GM10266 (cell line): ENCODE measurements around the gene SOS1.

Source experiments
- DNase-seq: peaks from one replicate; pipeline ENCODE4 v3.0.0; 2012; ENCODE audit errors: extremely low spot score
- CTCF ChIP-seq: IDR thresholded peaks from 2 replicates; pipeline ENCODE4 v1.5.1; 2012; ENCODE audit warnings: mild to moderate bottlenecking, low read depth; ENCODE audit not compliant: control insufficient read depth, insufficient read depth; ENCODE audit errors: missing control alignments

The SOS1 gene

GRCh38 chr2:39000552-39000951, 120.3 kb downstream of the SOS1 start:
- no peak for DNase-seq

GRCh38 chr2:38997781-38998180, 123.1 kb downstream of the SOS1 start:
- no peak for TF ChIP-seq CTCF
- DNase-seq = no peak

More at GRCh38 chr2:39000552-39000951, 120.3 kb downstream of the SOS1 start:
- no peak for TF ChIP-seq CTCF

GRCh38 chr2:38991899-38992298, 129.0 kb downstream of the SOS1 start:
- DNase-seq = no peak
- TF ChIP-seq CTCF = no peak

GRCh38 chr2:38988716-38989115, 132.1 kb downstream of the SOS1 start:
- no peak for TF ChIP-seq CTCF
- no peak for DNase-seq

GRCh38 chr2:38982498-38982897, 138.4 kb downstream of the SOS1 start:
- DNase-seq = no peak
- no peak for TF ChIP-seq CTCF

- DNase-seq = no peak
- TF ChIP-seq CTCF = no peak
Measured at GRCh38 chr2:38981670-38982357, 139.0 kb downstream of the SOS1 start.

GRCh38 chr2:38981003-38981669, 139.7 kb downstream of the SOS1 start:
- no peak for TF ChIP-seq CTCF
- no peak for DNase-seq
